HG02759 (cell line): ENCODE results near the gene OR7A5.
"Not testable (repeated sequence)": the region's sequence is repeated elsewhere in the genome, so short reads cannot be mapped to it uniquely, and the experiment has no call there.

Experiments
- ATAC-seq: cut with Tn5 transposase; IDR thresholded peaks from one replicate; pipeline ENCODE4 v1.9.1; 2021; ENCODE audit warnings: mild to moderate bottlenecking, moderate library complexity; ENCODE audit not compliant: unreplicated experiment

Gene OR7A5

DNA sequence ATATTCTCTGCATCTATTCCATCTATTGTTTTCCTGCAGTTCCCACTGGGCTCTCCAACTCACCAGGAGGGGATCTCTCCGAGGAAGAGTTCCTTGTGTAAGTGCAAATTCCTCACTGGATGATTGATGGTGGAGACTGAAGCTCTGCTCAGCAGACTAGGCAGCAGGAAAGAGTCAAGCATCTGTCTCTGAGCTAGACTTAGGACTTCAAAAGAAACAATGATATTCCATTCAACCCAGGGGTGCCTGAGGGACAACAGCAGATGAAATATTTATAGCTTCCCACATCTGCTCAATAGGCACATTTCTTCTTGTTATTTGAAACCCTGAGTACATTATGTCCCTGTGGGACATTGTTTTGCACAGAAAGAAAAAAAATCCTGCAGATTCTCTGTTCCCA, at the start of gene OR7A5, which contains the start of gene OR7C1:
Gene OR7A5 (minus strand): TSS at position 175 of the 400 bp plus-strand sequence. CDS start 6,944 bp downstream, outside the sequence.
Gene OR7C1 (minus strand): TSS at position 175 of the 400 bp plus-strand sequence. CDS start 35,049 bp downstream, outside the sequence.
- no peak for ATAC-seq

GRCh38 chr19:14871619-14872230, 36.7 kb upstream of the OR7A5 start:
- no peak for ATAC-seq

- ATAC-seq = no peak
Observed at GRCh38 chr19:14868497-14868896, 33.5 kb upstream of the OR7A5 start.

GRCh38 chr19:14848822-14849221, 13.8 kb upstream of the OR7A5 start, which contains the start of gene OR7A10:
Gene OR7A10, minus strand, starts transcription at chr19:14848922. Its CDS starts 7,045 bp downstream, at chr19:14841877.
- ATAC-seq = no peak

- no peak for ATAC-seq
Observed at GRCh38 chr19:14843578-14843977, 8.6 kb upstream of the OR7A5 start.

GRCh38 chr19:14843169-14843568, 8.2 kb upstream of the OR7A5 start:
- no peak for ATAC-seq

DNA sequence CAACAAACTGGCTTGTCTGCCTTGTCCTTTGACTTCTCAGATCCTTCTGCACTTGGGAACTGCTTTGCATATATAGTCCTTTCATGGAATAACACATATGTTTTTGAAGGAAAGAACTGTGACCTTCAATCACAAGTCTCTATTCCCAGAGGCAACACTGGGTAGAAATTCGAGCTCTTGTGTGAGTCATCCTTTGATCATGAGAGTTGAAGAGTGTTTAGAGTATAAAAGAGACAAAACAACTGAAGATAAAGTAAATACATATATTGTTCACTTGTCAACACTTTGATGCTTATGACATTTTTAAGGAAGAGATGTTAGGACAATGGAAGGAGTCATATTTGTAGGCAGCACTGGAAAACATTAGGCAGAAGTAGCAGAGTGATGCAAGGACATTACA, 5.2 kb upstream of the OR7A5 start:
- no peak for ATAC-seq

DNA sequence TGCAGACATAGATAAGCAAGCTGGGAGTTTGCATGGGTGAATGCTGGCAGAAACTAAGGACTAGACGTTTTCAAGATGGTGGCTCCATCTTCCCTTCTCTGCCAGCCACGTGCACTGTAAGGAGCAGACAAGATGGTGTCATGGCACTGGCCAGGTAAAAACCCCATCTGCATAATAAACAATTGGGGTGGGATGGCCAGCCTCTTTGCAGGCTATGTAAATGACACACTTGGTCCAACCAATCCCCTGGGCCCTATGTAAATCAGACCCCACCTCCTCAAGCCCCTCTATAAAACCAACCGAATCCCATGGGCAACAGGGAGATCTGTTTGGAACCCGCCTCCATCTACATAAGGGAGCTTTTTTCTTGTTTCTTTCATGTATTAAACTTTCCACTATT, 2.4 kb upstream of the OR7A5 start:
- ATAC-seq = no peak

DNA sequence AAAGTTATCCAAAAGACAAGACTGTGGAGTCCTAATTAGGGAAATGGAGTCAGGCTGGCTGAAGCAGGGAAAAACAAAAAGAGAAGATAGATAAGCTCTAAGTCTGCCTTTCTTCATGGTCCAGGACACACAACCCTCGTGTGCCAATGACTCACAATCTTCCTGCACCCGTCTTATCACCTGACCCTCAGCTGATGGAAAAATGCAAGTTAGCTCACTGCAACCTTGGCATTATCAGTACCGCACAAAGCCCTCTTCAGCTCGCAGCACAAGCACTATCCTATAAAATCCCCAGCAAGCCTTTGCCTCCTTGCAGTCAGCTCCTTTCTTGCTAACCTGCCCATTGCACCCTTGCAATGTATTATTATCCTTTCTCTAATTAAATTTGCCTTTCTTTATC, 4.3 kb downstream of the OR7A5 start:
- no peak for ATAC-seq

- ATAC-seq = no peak
Observed at GRCh38 chr19:14826006-14826405, 9.0 kb downstream of the OR7A5 start.

DNA sequence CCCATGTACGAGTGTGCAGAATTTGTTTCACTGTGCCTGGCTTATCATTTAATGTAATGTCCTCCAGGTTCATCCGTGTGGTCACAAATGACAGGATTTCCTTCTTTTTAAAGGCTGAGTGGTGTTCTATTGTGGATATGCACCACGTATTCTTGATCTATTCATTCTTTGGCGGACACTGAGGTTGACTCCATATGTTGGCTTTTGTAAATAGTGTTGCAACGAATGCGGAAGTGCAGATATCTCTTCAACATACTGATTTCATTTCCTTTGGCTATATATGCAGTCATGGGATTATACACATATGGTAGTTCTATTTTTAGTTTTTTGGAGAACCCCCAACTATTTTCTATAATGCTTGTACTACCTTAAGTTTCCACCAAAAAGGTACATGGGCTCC, 13.0 kb downstream of the OR7A5 start:
- ATAC-seq = no peak

DNA sequence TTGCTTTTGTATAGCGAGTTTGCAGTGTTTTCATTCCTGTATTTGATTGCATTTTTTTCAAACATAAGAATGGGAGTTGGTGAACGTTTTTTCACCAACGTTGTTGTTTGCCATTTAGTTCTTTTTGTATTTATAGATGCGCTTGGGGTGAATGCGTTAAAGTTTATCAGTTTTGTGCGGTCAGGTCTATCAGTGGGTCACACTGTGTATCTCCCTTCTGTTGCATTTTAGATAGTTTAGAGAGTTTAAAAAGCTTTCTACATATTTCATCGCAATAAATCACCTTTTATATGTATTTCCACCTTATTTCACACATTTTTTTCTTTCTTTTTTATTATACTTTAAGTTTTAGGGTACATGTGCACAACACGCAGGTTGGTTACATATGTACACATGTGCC, 16.4 kb downstream of the OR7A5 start:
- no peak for ATAC-seq

GRCh38 chr19:14817052-14817451, 17.9 kb downstream of the OR7A5 start:
- no peak for ATAC-seq

DNA sequence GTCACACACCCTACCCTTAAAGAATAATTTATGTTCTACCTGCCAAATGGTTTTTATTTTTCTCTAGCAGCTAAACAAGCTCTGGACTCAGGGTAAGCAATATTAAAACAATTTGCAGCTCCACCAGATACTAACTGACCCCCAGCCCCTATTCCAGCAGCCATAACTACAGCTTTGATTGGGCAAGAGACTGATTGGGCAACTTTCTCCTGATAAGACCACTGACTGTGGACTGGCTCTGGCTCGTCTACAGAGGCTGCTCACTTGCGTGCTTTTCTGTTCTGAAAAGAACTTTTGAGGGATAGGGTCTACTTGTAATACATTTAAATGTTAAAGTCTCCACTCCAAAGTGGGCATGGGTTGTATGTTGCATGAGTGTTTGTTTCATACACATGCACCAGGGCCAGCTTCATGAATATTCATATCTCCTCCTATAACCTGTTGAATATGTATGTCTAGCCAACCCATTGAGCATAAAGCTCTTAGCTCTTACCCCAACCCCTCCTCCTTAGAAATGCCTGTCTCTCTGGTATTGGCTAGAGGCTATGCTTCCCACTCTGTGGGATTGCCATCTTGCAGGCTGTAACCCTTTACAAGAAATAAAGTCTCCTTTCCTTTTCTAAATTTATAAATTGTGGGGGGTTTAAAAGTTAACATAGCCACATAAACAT, 19.9 kb downstream of the OR7A5 start:
- no peak for ATAC-seq

- ATAC-seq = no peak
Observed at GRCh38 chr19:14809272-14810057, 25.5 kb downstream of the OR7A5 start.

DNA sequence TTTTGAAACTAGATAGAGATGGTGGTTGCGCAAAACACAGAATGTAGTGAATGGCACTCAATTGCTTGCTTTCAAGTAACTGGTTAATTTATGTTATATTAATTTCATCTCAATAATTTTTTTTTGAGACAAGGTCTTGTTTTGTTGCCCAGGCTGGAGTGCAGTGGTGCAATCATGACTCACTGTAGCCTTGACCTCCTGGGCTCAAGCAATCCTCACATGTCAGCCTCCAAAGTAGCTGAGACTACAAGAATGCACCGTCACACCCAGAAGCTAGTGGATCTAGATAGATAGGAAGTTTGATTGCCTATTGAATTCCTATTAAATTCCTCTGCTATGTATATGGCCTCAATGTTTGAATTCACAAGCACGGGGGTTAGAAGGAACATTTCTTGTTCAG, 30.2 kb downstream of the OR7A5 start:
- no peak for ATAC-seq

DNA sequence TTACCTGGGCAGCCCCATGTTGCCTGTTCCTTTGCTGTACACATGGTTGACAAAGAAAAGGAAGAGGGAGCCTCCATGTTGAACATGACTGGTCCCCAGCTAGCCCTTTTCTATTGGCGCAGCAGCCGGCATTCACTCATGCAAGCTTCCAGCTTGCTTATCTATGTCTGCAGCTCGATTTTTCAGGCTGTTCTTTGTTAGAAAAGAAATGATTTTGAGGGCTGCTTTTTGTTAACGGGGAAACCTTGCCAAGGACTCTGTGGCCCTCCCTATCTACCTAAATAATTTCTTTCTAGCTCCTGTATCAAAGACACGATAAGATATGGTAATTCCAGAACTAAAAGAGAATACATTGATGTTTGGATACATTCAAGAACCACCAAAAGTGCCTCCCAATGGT, 36.2 kb downstream of the OR7A5 start:
- ATAC-seq = no peak

GRCh38 chr19:14796021-14796420, 39.0 kb downstream of the OR7A5 start:
- ATAC-seq = no peak

DNA sequence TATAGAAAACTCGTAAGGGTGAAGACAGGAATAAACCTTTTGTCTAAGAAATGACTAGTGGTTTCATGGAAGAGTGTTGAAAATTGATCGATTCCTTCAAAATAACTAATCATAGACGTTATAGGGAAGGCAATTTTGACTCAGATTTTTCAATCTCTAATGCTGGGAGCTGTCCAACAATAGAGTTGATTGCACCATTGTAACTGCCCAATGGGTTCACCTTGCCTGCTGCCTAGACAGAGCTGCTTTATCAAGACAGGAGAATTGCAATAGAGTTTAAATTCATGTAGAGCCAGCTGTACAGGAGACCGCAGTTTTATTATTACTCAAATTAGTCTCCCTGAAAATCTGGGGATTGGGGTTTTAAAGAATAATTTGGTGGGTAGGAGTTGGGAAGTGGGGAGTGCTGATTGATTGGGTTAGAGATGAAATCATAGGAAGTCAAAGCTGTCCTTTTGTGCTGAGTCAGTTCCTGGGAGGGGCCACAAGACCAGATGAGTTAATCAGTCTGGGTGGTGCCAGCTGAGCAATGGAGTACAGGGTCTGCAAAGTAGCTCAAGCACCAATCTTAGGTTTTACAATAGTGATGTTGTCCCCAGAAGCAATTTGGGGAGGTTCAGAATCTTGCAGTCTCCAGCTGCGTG, 39.8 kb downstream of the OR7A5 start:
- ATAC-seq = no peak

GRCh38 chr19:14792250-14792649, 42.7 kb downstream of the OR7A5 start:
- ATAC-seq = not testable (repeated sequence)

DNA sequence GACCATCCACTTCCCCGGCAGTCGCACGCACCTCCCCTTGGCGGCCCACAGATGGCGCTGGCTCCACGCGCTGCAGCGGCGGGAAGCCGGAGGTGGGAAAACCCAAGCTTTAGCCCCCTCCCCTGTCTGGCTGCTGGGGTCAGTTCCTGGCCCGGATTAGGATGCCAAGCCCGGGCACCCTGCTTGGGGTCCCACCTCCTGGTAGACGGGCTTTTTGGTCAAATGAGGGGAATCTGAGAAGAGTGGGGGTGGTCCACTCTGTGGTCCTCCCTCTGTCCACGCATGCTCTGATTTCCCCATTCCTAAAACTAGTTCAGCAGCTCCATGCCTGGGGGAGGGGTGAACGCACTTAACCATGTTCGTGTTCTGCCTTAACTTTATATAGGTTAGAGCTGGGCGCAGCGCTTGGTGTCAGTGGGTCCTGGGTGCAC, 48.5 kb downstream of the OR7A5 start:
- no peak for ATAC-seq
